Fibroblast of skin of scalp (primary cell): ENCODE results near the gene ATP1A2.

Experiments used
- DNase-seq: peaks from one replicate; pipeline ENCODE4 v3.0.0-alpha.2; 2013

ATP1A2 gene

DNA sequence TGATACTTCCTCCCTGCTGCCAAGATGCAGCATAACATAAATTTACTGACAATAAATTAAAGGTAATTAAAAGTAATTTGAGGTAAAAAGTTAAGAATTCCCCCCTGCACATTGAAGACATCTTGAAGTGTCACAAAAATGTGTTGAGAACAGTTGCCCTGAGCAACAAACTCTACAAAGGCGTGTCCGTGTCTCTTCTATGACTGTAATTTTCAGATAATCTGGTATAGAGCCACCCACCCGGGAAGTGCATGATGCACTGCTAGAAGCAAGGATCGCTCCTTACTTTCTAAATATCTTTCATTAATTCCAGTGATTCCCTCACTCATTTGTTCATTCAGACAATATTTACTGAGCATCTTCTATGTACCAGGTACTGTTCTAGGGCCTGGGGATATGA is 63.8 kb downstream of the ATP1A2 start:
- no peak for DNase-seq

DNA sequence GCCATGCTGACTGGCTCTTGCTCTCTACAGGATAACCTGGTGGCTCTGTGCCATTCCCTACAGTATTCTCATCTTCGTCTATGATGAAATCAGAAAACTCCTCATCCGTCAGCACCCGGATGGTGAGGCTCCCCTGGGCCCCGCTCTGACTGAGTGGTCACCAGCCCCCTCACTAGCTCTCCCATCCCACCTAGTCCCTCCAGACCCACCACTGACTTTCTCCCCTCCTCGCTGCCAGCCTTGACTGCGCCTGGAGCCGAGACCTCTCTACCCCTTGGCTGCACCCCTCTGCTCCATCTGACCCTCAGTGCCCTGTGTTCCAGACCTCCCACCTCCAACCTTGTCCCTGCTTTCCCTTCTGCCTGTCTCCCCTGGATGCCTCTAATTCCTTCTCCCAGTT is 70.7 kb downstream of the ATP1A2 start:
- DNase-seq = no peak

DNA sequence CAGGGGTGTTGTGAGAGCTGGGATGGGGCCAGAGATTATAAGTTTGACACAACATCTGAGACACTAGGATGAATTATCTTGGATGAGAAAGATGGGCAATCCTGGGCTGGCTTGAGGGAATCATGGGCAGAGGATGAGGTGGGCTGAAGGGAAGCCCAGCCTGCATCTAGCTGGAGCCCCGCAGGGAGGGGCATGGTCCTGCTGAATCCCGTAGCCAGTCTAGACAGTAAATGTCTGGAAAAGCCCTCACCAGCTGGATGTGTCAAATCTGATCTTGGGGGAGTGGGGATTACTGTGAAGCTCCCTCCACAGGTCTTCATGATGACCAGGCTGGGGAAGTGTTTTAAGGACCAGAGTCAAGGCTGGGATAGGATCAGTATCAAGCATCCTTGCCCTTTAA is 71.2 kb downstream of the ATP1A2 start:
- no peak for DNase-seq

DNA sequence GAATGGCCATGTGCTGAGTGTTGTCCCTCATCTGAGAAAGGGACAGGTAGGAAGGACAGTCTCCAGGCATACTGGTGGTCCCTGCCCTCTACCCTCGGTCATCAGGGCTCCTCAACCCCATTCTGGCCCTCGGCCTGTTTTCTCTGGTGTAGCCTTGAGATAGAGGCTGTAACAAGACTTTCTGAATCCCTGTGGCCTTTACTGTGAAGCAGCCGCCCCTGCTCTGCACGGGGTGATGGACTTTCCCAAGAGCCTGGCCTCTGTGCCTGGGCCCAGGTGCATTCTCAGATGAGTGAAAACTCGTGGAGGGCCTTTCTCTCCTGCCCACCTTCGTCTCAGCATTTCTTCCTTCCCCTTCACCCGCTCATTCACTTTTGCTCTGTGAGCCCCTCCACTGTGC is 71.8 kb downstream of the ATP1A2 start:
- DNase-seq = no peak

DNA sequence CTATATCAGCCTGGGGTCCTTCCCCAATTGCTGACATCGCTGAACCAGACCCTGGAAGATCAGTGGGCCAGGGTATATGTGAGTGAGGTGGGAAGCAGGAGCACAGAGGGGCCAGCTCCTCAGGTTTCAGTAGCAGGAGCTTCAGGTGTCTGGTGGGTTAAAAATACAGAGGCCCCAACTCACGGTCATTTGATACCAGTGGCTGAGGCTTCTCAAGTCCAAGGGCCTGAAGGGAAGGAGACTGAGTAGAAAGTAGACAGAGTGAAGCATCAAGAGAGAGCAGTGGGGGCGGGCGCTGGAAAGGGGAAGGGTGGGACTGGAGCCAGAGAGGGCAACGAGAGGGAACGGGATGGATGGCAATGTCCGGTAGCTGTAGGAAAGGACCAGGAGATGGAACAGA is 72.8 kb downstream of the ATP1A2 start:
- DNase-seq = no peak

DNA sequence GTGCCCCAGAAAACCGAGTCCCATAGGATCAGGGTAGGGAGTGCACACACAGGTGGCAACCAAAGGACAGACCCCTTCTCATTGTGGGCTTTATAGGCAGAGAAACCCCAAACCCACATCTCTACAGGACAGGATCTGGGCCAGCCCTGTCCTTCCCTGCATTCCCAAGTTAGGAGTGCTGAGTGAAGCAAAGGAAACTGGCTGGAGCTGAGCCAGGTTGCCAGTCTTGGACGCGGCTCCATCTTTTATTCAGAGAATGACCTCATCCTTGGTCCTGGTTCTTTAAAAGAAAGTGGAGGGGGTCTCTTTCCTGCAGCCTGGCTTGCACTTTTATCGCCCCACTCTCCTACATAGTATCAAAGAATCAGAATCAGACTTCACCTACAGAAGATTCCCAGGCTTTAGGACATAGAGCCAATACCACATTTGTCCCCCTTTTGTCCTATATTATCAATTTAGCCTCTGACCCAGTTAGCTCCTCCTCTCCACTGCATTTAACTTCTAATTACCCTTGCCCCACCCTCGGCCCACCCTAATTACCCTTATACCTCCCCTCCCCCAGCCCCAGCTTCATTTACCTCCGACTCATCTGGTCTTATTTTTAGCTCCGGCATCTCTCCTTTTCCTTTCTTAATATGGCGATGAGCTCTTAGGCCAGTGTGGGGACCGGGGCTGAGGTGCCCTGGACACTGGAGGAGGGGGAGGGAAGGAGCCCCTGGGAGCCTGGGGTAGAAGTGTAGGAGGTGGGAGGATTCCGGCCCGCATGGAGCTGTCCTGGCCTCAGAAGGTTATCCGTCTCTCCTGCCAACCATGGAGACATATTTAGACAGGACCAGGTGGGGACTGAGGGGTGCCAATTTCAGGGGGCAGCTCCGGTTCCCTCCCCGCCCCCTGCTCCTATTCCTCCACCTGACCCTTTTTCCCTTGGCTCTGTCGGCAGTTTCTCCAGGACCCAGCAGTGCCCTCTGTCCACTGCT is 74.4 kb downstream of the ATP1A2 start, which contains the start of gene CASQ1:
Gene CASQ1 (plus strand): TSS at position 927 of the 977 bp plus-strand sequence. CDS start 177 bp downstream, outside the sequence.
- DNase-seq = peak; percentile 56

DNA sequence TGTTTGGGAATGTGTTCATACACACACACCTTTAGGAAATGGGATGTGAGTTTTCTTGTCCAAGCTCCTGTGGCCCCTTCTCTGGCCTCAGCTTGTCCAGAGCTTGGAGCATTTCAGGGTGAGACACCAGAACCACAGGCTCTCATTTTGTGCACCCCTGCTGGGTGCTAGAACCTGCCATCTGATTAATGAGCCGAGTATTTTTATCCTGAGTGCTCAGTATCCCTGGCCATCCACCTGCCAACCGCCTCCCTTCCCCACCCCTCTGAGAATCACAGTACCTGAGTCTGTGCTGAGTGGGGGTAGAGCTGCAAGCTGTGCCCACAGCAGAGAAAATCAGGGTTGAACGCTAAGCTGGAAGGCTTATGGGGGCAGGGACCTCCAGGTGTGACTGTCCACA is 76.2 kb downstream of the ATP1A2 start:
- no peak for DNase-seq

DNA sequence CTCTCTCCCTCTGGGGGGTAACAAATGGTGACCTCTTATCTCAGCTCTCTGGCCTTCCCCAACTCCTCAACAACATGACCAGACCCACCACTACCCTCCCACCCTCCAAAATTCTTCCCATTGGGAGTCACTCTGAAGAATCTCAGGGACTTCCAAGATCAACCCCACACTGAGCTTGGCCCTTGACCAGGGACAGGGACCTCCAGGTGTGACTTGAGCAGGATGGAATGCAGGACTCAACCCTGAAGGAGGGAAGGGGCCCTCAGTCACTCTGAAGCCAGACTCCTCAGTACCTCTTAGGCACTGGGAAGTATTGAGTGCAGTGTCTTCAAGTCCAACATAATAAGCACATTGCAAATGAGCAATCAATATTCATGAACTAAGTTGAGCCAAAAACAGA is 76.7 kb downstream of the ATP1A2 start:
- no peak for DNase-seq
